GM18870 (cell line): ENCODE measurements around the gene ECEL1.

Source experiments
- ATAC-seq: cut with Tn5 transposase; IDR thresholded peaks from one replicate; pipeline ENCODE4 v1.9.1; 2021; ENCODE audit warnings: moderate library complexity; ENCODE audit not compliant: unreplicated experiment

The ECEL1 gene

DNA sequence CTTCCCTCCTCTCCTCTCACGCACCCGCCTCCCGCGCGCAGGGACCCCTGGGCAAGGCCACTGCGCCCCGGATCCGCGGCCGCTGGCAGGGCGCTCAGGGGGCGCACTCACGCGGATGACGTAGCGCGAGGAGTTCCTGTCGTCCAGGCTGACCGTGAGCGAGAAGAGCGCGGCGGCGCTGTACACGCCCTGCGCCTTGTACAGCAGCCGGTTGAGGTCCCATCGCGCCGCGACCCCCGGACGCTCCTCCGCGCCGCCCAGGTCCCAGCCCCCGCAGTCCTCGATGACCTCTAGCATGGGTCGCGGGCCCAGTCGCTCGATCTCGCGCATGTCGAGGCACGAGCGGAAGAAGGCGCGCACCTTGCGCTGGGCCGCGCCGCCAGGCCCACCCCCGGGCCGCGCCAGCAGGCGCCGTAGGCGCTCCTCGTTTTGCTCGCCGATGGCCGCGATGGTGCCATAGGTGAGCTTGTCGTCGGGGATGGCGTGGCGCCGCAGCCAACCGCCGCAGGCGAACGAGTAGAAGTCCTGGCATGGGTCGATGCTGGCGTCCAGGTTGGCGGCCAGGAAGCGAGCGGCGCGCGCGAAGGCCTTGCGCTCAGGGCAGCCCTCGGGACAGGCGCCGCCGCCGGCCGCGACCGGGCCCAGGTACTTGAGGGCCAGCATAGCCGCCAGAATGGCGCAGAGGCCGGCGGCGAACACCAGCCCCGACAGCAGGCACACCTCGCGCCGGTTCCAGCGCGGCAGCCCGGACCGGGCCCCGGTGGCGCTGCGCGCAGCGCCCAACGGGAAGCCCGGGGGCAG is 1.7 kb downstream of the ECEL1 start:
- no peak for ATAC-seq

DNA sequence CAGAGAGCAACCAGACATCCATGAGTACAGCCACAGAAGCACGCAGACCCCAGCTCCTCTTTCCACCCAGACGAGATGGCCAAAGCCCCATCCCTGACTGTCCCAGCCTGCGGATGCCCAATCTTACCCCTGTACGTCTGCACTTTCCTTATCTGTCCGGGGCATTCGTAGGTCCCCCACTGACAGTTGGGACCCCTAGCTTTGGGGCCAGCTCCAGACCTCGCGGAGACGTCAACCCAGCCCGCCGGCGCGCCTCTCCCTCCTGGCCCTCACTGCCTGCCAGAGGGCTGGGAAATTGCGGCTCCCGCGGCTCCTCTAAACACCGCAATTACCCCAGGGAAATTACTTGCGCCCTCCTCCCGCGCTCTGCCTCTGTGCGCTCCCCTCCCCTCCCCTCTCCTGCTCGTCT is 2.3 kb downstream of the ECEL1 start:
- ATAC-seq: no peak

DNA sequence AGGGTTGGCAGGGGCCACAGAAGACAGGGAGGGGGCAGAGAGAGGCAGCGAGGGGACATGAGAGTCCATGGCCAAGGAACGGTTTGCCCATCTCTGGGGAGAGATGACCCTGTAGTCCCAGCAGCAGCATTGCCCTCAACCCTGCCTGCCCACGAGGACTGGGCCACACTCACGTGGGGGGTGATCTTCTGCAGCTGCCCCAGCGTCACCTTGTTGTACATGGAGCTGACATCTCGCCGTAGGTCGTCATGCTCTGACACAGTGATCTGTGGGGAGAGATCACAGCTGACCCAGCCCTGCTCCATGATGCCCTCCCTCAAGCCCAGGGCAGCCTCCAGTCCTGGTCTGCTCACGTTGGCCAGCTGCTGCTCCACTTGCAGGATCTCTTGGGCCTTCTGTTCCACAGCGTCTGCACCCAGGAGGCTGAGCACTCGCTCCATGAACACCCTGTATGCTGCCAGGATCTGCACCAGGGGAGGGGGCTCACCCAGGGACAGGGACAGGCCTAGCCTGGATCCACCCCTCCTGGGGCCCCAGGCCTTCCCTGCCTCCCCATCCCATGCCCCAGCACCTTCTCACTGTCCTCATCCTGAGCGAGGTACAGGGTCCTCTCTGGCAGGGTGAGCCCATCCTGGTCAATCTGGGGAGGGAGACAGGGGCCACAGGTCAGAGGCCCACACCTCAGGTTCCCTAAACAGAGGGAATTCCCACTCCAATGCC is 2.8 kb downstream of the ECEL1 start:
- ATAC-seq: no peak

DNA sequence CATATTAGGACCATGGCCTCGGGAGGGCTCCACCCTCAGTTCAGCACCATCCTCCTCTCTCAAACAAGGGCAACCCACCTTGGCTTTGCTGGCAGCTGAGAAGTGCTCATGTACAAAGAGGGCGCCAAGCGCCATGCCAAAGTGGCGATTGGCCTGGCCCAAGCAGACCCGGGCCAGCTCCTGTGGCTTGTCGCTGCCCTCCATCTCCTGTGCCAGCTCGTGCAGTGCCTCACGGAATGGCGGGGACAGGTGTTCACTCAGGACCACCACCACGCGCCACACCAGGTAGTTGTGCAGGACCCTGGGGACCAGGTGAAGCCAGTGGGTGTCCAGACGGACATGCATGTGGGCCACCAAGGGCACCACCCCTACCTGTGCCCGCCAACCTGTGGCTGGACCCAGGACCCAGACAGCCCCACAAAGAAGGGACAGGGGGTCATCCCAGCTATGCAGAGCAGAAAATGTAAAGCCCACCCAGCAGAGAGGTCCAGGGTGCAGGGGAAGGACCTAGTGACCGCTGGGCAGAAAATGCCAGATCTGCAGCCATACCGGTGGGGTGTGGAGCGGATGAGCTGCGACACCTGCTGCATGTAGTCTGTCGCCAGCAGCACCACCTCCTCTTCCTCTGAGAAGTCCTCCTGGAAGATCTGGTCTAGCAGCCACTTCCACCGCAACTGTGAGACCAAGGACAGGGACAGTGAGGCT is 3.6 kb downstream of the ECEL1 start:
- no peak for ATAC-seq

DNA sequence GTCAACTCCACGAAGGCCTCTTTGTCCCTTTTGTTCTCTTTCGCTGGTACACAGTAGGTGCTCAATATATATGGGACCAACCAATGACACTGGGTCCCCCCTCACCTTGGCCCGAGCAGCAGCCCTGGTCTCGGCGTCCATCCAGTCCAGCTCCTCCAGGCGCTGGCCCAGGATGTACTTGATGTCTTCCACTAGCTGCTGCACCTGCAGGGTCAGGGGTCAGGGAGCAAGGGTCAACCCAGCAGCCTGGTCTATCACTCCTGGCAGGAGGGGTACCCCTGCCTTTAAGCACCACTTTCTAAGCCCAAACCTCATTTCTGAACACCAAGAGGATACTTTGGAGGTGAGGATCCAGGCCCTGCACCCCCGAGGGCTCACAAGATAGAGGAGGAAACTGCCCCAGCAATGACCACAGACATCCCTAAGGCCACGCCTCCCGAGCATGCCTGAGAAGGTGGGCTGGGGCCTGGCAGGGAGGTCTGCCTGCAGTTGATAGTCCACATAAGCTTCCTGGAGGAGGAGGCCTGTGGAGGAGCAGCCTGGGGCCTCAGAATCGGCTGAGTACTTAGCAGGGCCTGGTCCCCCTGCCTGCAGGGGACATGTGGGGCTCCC is 4.2 kb downstream of the ECEL1 start:
- no peak for ATAC-seq

DNA sequence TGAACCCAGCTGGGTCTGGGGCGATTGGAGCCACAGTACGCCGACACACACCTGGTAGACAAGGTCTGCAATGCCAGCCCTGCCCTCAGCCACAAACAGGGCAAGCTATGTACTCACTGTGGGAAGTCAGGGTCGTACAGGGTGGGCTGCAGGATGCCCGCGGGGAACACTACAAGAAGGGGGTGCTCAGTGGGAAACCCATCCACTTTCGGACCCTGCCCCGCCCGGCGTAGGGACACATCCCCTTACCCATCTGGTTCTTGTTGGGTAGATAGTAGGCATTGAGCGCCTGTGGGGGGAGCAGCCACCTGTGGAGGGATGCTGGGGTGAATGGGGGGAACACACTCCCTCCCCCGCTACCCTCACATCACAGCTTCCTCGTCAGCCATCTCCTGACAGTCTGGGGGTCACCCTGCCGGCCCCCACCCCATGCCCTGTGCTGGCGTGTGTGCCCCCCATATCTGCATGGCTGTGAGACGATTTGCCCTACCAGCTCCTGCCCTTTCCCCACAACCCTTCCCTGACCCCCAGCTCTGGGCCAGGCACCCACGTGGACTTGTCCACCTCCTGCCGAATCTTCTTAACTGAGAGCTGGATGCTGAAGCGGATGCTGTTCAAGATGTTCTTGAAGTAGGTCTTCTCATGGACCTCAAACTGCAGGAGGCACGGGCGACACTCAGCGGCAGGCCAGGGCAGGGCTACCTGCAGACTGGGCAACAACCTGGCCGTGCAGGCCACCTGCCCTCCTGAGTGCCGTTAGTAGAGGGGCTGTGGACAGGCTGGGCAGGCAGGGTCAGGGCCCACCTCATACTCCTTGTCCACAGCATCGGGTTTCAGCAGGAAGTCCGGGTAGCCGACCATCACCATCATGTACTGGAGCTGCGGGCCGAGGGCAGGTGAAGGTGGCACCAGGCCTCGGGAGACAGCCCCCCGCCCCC is 5.1 kb downstream of the ECEL1 start:
- ATAC-seq: no peak

DNA sequence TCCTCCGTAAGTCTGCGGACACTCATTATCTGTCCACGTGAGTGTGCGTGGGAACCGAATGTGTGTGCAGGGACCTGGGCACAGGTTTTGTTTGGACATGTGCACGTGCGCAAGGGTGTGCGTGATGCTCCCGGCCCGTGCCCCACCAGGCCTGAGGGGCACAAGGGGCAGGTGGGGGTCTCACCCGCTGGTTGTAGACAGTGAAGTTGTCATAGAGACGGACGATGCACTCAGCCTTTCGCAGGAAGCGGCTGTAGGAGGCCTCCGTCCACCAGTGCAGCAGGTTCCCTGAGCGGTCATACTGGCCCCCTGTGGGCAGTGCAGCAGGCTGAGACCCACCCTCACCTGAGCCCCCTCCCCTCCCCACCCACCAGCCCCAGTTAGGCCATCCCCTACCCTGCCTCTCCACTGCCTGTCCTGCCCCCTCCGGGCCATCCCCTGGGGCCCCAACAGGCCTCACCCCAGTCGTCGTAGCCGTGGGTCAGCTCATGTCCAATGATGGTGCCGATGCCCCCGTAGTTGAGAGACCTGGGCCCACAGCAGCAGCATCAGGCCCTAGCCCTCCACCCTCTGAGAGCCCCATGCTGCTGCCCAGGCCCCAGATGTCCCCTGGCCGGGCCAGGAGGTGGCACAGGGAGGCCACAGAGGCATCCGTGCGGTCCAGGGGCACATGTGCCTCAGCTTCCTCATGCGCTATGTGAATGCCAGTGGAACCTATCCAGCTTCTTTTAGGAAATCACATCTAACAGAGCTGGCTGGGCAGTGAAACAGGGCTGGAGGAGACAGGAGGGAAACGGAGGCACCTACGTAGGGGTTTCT is 6.1 kb downstream of the ECEL1 start:
- ATAC-seq: no peak

DNA sequence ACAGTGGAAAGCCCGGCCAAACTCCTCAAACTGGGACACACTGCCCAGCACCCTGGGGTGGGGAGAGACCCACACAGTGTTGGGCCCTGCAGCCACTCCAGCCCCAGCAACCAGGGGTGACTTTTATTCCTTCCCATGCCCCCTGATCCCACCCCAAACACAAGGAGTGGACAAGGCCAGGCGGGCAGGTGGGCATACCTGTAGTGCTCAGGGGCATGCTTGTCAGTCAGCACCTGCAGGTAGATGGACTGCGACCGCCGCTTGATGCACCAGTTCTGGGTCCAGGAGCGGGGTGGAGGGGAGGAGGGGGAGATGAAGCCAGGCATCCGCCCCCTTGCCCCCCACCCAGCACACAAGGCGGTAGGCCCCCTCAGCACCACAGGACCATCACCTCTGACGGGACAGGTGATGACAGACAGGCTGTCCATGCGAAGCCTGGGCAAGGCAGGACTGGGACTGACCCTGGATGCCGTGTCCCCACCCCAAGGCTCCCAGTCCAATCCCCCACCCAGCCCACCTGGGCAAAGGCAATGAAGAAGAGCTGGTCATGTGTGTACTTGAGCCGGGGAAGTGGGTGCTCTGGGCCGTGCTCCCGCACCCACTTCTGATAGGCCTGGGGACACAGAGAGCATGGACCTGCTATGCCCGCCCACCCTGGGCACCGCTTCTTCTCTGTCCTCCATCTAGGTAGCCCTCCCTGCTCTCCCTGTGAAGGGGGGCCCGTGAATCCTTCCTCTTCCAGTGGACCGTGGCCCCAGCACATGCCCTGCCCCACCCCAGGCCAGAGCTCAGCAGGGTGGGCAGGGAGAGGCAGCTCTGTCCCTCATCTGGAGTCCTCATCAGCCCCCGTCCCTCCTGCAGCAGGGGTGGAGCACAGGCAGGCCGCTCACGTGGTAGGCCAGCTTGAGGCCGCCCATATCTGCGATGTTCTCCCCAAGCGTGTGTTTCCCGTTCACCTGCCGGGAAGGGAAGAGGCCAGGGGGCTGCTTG is 7.1 kb downstream of the ECEL1 start:
- ATAC-seq: no peak

DNA sequence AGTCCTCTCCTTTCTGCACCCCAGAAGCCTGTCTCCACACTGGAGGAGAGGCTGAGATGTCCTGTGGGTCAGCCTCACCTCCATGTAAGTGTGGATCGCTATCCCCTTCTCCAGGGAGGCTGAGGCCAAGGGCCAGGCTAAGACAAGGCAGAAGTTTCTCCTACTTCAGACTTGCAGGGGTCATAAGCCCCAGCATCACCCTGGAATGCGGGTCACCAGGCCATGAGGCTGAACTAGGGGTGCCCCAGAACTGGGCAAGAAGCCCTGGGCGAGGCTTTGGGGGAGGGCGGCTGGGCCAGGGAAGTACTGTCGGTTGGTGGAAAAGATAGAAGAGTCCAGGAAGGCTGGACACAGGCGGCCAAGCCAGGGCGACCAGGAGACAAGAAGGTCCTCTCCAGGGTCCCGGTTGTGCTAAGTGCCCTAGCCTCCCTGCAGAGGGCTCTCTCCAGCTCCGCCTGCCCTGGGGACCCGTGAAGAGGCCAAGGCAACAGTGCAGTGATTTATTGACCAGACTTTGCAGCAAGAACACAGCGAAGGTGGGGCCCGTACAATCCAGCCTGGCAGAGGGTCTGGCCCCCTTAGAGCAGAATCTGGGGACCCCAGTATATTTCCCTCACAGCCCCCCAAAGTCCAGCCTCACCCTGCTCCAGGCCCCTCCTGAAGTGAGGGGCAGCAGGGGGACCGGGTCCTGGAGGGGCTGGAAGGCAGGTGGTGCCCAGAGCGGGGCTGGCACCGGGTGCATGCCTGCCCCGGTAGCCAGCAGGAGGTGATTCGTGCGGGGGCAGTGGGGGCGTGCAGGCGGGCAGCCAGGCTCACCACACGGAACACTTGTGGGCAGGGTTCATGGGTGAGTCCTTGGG is 8.1 kb downstream of the ECEL1 start:
- ATAC-seq: no peak

DNA sequence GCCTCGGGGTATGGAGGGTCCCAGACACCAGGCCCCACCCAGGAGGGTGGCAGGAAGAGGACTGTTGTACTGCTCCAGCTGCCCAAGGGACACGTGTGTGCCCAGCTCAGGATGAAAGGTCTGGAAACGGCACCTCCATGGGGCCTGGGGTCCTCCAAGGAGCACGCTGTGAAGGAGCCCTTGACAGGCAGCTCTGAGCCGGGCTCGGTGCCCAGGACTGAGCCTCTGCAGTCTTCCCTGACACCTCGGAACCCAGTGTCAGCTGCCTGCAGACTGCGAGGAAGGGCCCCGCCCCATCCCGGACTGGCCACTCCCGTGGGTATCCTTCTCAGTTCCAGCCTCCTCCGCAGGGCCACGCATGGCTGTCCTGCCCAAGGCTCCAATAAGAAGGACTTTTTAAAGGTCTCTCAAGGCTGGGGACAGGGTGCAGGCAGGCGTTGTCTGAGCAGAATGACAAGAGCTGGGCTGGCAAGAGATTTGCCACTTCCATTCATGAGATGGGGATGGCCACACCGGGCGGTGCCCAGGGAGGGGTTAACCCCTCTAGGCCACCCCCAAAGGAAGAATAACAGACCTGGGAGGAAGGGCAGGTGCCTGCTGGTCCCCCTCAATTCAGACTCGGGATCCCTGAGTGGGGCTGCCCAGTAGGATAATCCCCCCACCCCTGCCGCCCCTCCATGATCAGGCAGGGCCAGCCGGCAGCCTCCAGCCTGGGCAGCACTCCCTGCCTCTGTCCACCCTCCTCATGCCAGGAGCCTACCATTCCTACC is 8.9 kb downstream of the ECEL1 start:
- ATAC-seq: no peak

DNA sequence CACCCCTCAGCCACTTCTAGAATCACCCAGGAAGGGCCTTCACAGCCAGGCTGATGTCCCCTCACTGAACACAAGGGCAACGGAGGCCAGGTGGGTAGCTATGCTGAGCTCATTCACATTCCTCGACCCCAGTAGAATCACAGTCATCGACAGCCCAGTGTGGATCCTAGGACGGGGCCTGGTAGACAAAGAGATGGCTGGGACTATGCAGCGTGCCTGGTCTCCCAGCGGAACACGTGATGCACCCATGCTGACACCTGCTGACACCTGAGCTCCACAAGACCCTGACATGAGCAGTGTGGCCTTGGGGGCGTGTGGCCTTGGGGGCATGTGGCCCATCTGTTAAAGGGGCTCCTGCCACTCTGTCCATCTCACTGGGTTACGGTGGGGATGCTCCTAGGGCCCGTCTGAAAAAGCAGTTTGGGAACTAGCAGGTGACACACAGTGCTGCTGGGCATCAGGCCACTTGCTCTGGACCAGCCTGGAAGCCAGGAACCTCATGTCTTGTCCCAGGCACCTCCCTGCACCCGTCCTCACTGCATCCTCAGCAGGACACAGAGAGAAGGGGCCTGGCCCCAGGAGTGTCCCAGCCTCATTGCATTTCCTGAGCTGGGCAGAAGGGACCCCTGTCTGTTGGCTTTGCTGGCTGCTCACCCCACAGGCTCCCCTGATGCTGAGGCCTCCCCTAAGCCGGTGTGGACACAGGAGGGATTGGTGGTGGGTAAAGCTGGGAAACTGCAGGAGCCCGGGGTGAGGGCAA is 9.7 kb downstream of the ECEL1 start:
- no peak for ATAC-seq

DNA sequence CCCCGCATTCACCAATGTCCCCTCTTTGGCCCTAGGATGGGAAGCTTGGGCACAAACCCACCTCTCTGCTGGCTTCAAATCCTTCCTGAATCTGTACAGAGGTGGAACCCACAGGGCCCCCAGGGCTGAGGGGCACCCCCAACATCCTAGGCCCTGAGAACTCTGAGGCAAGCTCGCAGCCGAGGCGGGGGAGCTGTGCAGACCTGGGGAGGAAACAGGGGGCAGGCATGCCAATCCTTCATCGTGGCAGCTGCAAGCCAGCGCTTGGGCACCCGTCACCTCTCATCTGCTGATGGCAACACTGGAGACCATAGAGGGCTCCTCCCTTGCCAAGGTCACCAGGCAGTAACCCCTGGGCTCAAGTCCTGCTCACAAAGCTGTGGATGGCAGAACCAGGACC is 10.8 kb downstream of the ECEL1 start:
- ATAC-seq: no peak

DNA sequence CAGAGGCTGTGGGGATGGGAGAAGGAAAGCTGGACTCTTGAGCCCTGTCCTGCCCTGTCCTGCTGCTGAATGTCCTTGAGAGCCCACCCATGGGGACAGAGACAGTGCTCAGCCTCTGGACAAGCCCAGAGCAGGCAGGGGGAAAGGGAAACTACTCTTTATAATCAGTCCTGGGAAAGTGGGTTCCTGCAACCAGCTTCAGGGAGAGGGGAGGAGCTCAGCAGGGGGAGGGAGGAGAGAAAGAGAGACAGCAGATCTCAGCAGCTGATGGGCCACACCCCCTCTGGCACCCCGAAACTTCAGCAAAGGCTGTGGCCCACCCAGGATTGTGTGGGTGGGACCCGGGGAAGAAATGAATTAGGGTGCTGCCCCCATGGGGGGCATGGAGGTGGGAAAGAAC is 11.6 kb downstream of the ECEL1 start:
- no peak for ATAC-seq

DNA sequence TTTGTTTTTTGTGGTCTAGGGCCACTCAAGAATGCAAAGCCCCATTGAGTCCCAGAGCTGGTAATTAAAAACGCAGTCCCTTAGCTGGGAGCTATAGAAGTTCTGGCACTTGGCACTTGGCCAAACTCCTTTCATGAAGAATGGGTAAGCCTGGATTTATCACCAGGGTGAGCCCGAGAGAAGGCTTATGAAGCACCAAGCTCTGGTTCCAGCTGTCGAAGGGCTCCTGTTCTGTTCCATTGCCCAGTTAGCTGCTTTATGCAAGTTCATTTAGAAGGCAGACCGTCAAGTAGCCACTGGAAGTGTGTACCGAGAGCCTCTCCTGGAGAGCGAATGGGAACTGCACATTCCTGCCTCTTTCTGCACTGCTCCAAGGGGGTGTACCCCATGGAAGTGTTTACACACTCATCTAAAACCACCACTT is 14.2 kb downstream of the ECEL1 start:
- no peak for ATAC-seq

DNA sequence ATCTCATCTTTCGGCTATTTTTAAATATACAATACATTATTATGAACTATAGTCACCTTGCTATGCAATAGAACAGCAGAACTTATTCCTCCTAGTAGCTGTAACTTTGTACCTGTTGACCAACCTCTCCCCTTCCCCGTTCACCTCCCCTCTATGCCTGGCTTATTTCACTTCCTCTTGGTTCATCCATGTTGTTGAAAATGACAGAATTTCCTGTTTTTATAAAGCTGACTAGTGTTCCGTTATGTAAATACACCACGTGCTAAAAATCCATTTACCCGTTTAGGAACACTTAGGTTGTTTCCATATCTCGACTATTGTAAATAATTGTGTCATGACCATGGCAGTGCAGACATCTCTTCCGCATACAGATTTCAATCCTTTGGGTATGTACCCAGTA is 21.4 kb downstream of the ECEL1 start:
- no peak for ATAC-seq

DNA sequence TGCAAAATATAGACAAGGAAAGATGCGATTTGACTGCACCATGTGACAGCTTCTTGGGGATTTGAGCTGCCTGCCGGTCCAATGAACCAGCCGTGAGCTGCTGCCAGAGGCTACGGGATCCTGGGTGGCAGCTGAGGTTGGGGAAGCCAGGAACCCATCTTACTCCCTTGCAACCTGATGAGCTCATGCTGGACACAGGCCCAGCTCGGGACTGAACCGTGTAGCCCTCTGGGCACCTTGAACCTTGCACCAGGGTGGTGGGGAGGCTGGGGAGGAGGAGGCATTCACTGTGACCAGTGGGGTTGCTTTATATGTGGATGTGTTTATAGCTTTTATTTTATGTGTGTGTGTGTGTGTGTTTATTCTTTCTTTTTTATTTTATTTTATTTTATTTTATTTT is 22.6 kb downstream of the ECEL1 start:
- ATAC-seq: no peak
